ENCODE data around the gene TYW1. TPM values are rescaled to one million over a fixed set of nuclear protein-coding genes. Genes with fewer than 3 reads are reported as not detected.
A peak's percentile ranks its signal among the peaks of the same experiment; 100 is the strongest.
"Not testable (repeated sequence)": the region's sequence is repeated elsewhere in the genome, so short reads cannot be mapped to it uniquely, and the experiment has no call there.

TYW1 gene
- total RNA-seq, 1 experiment from 2014 or later = 13.4 TPM

GRCh38 chr7:66980336-66980735 lies 16.3 kb upstream of the TYW1 start:
- CTCF ChIA-PET; H3K27me3 ChIP-seq (ENCODE audit: insufficient read depth, low read depth); H3F3A ChIP-seq (ENCODE audit: insufficient read depth, low read depth); H2AFZ ChIP-seq; H3K4me2 ChIP-seq; H3K4me3 ChIP-seq; H3K4me1 ChIP-seq (replicated peaks; ENCODE audit: insufficient read depth); intact Hi-C loops (cut with micrococcal nuclease; ENCODE audit: unreplicated experiment); H3K79me2 ChIP-seq (ENCODE audit: low read depth); H4K20me1 ChIP-seq (ENCODE audit: insufficient read depth); H3K36me3 ChIP-seq (ENCODE audit: low read depth); H3K27ac ChIP-seq; POLR2A ChIA-PET (ENCODE audit: unreplicated experiment); BruUV-seq (replicated peaks); H3K9me3 ChIP-seq (ENCODE audit: insufficient read depth, low read depth); DNase-seq; H3K9me2 ChIP-seq (ENCODE audit: insufficient read depth): not testable (repeated sequence)

DNA sequence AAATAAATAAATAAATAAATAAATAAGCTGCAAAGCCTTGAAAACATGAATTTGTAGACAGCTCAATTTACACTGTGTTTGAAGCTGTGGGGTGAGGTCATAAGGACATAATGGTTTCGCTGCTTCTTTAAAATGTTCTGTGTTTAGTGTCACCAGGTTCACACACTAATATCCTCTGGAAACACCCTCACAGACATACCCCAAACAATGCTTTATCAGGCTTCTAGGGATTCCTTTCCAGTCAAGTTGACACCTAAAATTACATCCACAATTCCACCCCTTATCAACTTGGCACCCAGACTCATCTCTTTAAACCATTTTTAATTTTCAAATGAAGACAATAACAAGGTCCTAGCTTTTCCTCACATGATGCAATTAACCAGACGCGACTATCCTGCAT lies 7.1 kb upstream of the TYW1 start:
- intact Hi-C loops (cut with micrococcal nuclease; ENCODE audit: unreplicated experiment); H3K4me2 ChIP-seq; POLR2A ChIA-PET (ENCODE audit: unreplicated experiment); H3K79me2 ChIP-seq (ENCODE audit: low read depth); H2AFZ ChIP-seq; H3K4me1 ChIP-seq (replicated peaks; ENCODE audit: insufficient read depth); H3K9me3 ChIP-seq (ENCODE audit: insufficient read depth, low read depth); H3K27me3 ChIP-seq (ENCODE audit: insufficient read depth, low read depth); H3F3A ChIP-seq (ENCODE audit: insufficient read depth, low read depth); H3K4me3 ChIP-seq; CTCF ChIA-PET; BruUV-seq (replicated peaks); DNase-seq; H4K20me1 ChIP-seq (ENCODE audit: insufficient read depth); H3K27ac ChIP-seq; H3K36me3 ChIP-seq (ENCODE audit: low read depth); H3K9me2 ChIP-seq (ENCODE audit: insufficient read depth): not testable (repeated sequence)

- H3K9me3 ChIP-seq (ENCODE audit: insufficient read depth, low read depth); H3K4me1 ChIP-seq (replicated peaks; ENCODE audit: insufficient read depth); BruUV-seq (replicated peaks); H3K9me2 ChIP-seq (ENCODE audit: insufficient read depth); POLR2A ChIA-PET (ENCODE audit: unreplicated experiment); H3K36me3 ChIP-seq (ENCODE audit: low read depth); H4K20me1 ChIP-seq (ENCODE audit: insufficient read depth); H2AFZ ChIP-seq; H3F3A ChIP-seq (ENCODE audit: insufficient read depth, low read depth); CTCF ChIA-PET; H3K27me3 ChIP-seq (ENCODE audit: insufficient read depth, low read depth); DNase-seq: not testable (repeated sequence)
- Histone ChIP-seq H3K79me2 (ENCODE audit: low read depth) (peaks cover 19% of the 10 kb centered on the region), H3K4me3 (peak overlapping the region; percentile 71; the same call in 1 of the 2 replicates), H3K27ac (peak overlapping the region; percentile 87), H3K4me2 (peak overlapping the region; percentile 82)
- intact Hi-C loops (cut with micrococcal nuclease; ENCODE audit: unreplicated experiment) = loop anchor here (1.0 to 10.0 kb wide), 3 partner anchors 42 to 339 kb away; partner anchors contain the start of gene TMEM248
Observed at GRCh38 chr7:66994051-66994450, 2.6 kb upstream of the TYW1 start.

GRCh38 chr7:66994691-66995049 lies 2.0 kb upstream of the TYW1 start:
- Histone ChIP-seq H3K27ac (peak overlapping the region; percentile 87), H3K79me2 (ENCODE audit: low read depth) (peaks cover 19% of the 10 kb centered on the region), H3K4me2 (peak overlapping the region; percentile 82), H2AFZ (peak overlapping the region; percentile 84), H3K4me3 (peak overlapping the region; percentile 71)
- not testable (repeated sequence) for H4K20me1 ChIP-seq (ENCODE audit: insufficient read depth); H3K4me1 ChIP-seq (replicated peaks; ENCODE audit: insufficient read depth); BruUV-seq (replicated peaks); H3K36me3 ChIP-seq (ENCODE audit: low read depth); H3K9me2 ChIP-seq (ENCODE audit: insufficient read depth); H3F3A ChIP-seq (ENCODE audit: insufficient read depth, low read depth); H3K9me3 ChIP-seq (ENCODE audit: insufficient read depth, low read depth); H3K27me3 ChIP-seq (ENCODE audit: insufficient read depth, low read depth)
- CTCF ChIA-PET = interaction anchor here (0.8 kb wide), 1 partner anchor 923 kb away, joined by 3 read pairs; no protein-coding TSS in a partner anchor
- POLR2A ChIA-PET (ENCODE audit: unreplicated experiment) = interaction anchor here (0.6 kb wide), 1 partner anchor 105 kb away, joined by 8 read pairs; no protein-coding TSS in a partner anchor
- peak; percentile 56; the same call in 1 of the 2 replicates for TF ChIP-seq CTCF (conservative IDR thresholded peaks at IDR 0.05)
- DNase-seq = peak; percentile 74 to 83
- intact Hi-C loops (cut with micrococcal nuclease; ENCODE audit: unreplicated experiment) = loop anchor here (1.0 to 10.0 kb wide), 5 partner anchors 42 to 340 kb away; partner anchors contain the start of genes RABGEF1 and TMEM248
